Measurements from ENCODE around the gene ETF1.
"Not testable (repeated sequence)": the region's sequence is repeated elsewhere in the genome, so short reads cannot be mapped to it uniquely, and the experiment has no call there.

The ETF1 gene

DNA sequence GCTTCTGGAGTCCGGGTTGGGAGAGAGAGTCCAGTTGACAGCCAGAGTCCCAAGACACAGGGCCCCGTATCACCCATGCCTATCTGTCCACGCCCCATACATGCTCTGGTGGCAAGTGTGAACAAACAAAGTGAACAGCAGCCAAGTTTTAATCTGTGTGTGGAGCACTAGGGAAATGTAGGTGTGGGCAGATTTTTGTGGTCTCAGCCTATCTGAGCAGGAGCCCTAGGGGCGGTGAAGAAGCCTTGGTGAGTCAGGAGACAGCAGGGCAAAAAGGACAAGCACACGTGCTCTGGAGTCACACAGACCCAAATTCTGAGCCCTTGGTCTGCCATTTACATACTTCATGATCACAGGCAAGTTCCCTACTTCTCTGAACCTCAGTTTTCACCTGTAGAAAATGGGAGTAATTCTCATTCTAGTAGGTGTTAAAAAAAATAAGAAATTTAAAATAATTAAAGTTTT is 54.5 kb downstream of the ETF1 start:
- no peaks in the 10 kb centered on the region for H3K79me2 ChIP-seq (ENCODE audit: insufficient read depth, low read depth)
- H2AFZ ChIP-seq (ENCODE audit: low read depth) = no peak overlapping the region
- H3K27ac ChIP-seq = no peak overlapping the region
- H3K4me3 ChIP-seq (IDR thresholded peaks at IDR 0.05; ENCODE audit: insufficient read depth, low read depth, low read length) = no peak overlapping the region
- H4K20me1 ChIP-seq (ENCODE audit: insufficient read depth) = no peaks in the 10 kb centered on the region
- peaks cover 8% of the 10 kb centered on the region for H3K4me1 ChIP-seq (ENCODE audit: low read depth, poor library complexity, severe bottlenecking)
- H3K4me2 ChIP-seq = no peak overlapping the region
- TF ChIP-seq, protein P1, sequence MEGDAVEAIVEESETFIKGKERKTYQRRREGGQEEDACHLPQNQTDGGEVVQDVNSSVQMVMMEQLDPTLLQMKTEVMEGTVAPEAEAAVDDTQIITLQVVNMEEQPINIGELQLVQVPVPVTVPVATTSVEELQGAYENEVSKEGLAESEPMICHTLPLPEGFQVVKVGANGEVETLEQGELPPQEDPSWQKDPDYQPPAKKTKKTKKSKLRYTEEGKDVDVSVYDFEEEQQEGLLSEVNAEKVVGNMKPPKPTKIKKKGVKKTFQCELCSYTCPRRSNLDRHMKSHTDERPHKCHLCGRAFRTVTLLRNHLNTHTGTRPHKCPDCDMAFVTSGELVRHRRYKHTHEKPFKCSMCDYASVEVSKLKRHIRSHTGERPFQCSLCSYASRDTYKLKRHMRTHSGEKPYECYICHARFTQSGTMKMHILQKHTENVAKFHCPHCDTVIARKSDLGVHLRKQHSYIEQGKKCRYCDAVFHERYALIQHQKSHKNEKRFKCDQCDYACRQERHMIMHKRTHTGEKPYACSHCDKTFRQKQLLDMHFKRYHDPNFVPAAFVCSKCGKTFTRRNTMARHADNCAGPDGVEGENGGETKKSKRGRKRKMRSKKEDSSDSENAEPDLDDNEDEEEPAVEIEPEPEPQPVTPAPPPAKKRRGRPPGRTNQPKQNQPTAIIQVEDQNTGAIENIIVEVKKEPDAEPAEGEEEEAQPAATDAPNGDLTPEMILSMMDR (conservative IDR thresholded peaks at IDR 0.05; ENCODE audit: low read depth, low read length) = no peak
- peaks cover 20% of the 10 kb centered on the region for H3K27me3 ChIP-seq (ENCODE audit: insufficient read depth, low read depth)
- no peaks in the 10 kb centered on the region for H3K36me3 ChIP-seq (ENCODE audit: insufficient read depth)
- H3K9ac ChIP-seq = no peak overlapping the region

DNA sequence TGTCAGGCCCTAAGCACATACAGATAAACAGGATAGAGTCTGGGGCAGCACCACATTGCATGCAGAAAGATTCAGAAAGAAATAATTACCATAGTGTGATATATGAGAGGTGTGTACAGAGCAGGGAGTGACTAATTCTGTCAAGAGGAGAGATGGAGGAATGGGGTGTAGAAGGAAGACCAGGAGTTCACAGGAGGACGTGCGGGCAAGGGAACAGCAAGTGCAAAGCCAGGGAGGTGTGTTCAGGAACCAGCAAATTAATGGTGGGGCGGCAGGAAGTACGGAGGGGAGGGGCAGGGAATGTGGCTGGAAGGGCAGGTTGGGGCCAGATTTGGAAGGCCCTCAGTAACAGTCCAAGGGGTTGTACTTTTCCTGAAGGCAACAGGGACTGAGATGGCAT is 60.4 kb downstream of the ETF1 start:
- no peak overlapping the region for H2AFZ ChIP-seq (ENCODE audit: low read depth)
- TF ChIP-seq, protein P1 (conservative IDR thresholded peaks at IDR 0.05; ENCODE audit: low read depth, low read length) = no peak
- no peak overlapping the region for H3K27ac ChIP-seq
- no peaks in the 10 kb centered on the region for H3K27me3 ChIP-seq (ENCODE audit: insufficient read depth, low read depth)
- H3K36me3 ChIP-seq (ENCODE audit: insufficient read depth) = no peaks in the 10 kb centered on the region
- no peak overlapping the region for H3K4me2 ChIP-seq
- H3K9ac ChIP-seq = no peak overlapping the region
- H3K4me1 ChIP-seq (ENCODE audit: low read depth, poor library complexity, severe bottlenecking) = no peaks in the 10 kb centered on the region
- no peak overlapping the region for H3K4me3 ChIP-seq (IDR thresholded peaks at IDR 0.05; ENCODE audit: insufficient read depth, low read depth, low read length)
- H4K20me1 ChIP-seq (ENCODE audit: insufficient read depth) = no peaks in the 10 kb centered on the region
- no peaks in the 10 kb centered on the region for H3K79me2 ChIP-seq (ENCODE audit: insufficient read depth, low read depth)

DNA sequence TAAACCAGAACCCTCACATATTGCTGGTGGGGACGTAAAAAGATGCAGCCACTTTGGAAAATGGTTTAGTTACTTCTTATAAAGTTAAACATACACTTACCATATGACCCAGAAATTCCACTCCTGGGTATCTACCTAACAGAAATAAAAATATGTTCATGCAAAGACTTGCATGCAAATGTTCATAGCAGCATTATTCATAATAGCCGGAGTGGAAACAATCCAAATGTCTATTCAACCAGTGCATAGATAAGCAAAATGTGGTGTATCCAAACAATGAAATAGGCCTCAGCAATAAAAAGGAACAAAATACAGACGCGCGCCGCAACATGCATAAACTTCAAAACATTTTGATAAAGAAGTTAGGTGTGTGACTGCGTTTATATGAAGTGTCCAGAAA is 66.1 kb downstream of the ETF1 start:
- no peaks in the 10 kb centered on the region for H3K4me1 ChIP-seq (ENCODE audit: low read depth, poor library complexity, severe bottlenecking)
- H3K9ac ChIP-seq = no peak overlapping the region
- H3K4me2 ChIP-seq = no peak overlapping the region
- no peaks in the 10 kb centered on the region for H4K20me1 ChIP-seq (ENCODE audit: insufficient read depth)
- H3K36me3 ChIP-seq (ENCODE audit: insufficient read depth) = no peaks in the 10 kb centered on the region
- H3K4me3 ChIP-seq (IDR thresholded peaks at IDR 0.05; ENCODE audit: insufficient read depth, low read depth, low read length) = no peak overlapping the region
- TF ChIP-seq, protein P1 (conservative IDR thresholded peaks at IDR 0.05; ENCODE audit: low read depth, low read length) = no peak
- no peak overlapping the region for H3K27ac ChIP-seq
- no peaks in the 10 kb centered on the region for H3K27me3 ChIP-seq (ENCODE audit: insufficient read depth, low read depth)
- H2AFZ ChIP-seq (ENCODE audit: low read depth) = no peak overlapping the region
- no peaks in the 10 kb centered on the region for H3K79me2 ChIP-seq (ENCODE audit: insufficient read depth, low read depth)

DNA sequence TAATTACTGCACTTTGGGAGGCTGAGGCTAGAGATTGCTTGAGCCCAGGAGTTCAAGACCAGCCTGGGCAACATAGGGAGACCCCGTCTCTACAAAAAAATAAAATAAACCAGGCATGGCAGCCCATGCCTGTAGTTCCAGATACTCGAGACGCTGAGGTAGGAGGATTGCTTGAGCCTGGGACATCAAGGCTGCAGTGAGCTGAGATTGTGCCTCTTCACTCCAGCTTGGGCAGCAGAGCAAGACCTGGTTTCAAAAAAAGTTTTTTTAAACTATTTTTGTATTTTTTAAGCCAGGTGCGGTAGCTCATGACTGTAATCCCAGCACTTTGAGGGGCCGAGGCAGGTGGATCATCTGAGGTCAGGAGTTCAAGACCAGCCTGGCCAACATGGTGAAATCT is 69.9 kb downstream of the ETF1 start:
- H3K4me2 ChIP-seq; H3K27me3 ChIP-seq (ENCODE audit: insufficient read depth, low read depth); H3K79me2 ChIP-seq (ENCODE audit: insufficient read depth, low read depth); H3K27ac ChIP-seq; H2AFZ ChIP-seq (ENCODE audit: low read depth); H3K4me3 ChIP-seq (IDR thresholded peaks at IDR 0.05; ENCODE audit: insufficient read depth, low read depth, low read length); H4K20me1 ChIP-seq (ENCODE audit: insufficient read depth); H3K4me1 ChIP-seq (ENCODE audit: low read depth, poor library complexity, severe bottlenecking); H3K9ac ChIP-seq; H3K36me3 ChIP-seq (ENCODE audit: insufficient read depth): not testable (repeated sequence)

DNA sequence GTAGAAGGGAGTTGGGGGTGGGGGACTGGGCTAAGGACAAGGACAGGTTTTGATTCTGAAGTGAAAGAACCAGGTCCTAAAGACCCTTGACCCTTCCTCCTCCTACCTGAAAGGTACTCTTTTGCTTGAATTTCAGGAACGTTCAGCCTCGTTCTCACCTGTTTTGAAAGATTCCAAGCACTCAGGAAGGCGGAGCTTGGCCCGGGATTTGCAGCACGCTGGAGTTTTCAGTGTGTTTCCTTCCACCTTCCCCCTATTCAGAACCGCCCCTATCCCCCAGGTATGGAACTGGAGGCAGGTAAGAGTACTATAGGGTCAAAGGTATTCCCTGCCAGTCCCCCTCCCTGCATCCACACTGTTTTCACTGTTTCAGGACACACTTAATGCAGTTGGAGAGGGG is 70.7 kb downstream of the ETF1 start:
- Histone ChIP-seq H3K27ac (no peak overlapping the region), H3K79me2 (ENCODE audit: insufficient read depth, low read depth) (no peaks in the 10 kb centered on the region), H3K36me3 (ENCODE audit: insufficient read depth) (no peaks in the 10 kb centered on the region), H3K4me3 (IDR thresholded peaks at IDR 0.05; ENCODE audit: insufficient read depth, low read depth, low read length) (no peak overlapping the region), H3K27me3 (ENCODE audit: insufficient read depth, low read depth) (0 out of 2 replicates have a peak, but pooled peaks cover 3% of the 10 kb centered on the region), H3K4me2 (no peak overlapping the region), H4K20me1 (ENCODE audit: insufficient read depth) (no peaks in the 10 kb centered on the region), H3K4me1 (ENCODE audit: low read depth, poor library complexity, severe bottlenecking) (no peaks in the 10 kb centered on the region), H3K9ac (no peak overlapping the region), H2AFZ (ENCODE audit: low read depth) (no peak overlapping the region)
- TF ChIP-seq, protein P1 (conservative IDR thresholded peaks at IDR 0.05; ENCODE audit: low read depth, low read length) = no peak
